Small intestine (tissue), 7 donors: ENCODE data around the gene C16orf74. TPM values are rescaled to one million over a fixed set of nuclear protein-coding genes. Genes with fewer than 3 reads are reported as not detected.

ENCODE experiments used
- DNase-seq, 2 donors: peaks; one replicate each; pipeline versions ENCODE4 v3.0.0 to v3.0.0-alpha.2; 2013
- FAIRE-seq: peaks from 2 replicates; lab custom pipeline; 2012; peaks lifted over from hg19 to GRCh38; lab: Jason Lieb, UNC
- H3K27ac ChIP-seq, 3 donors: one replicate each; pipeline ENCODE4 v1.5.1; 2013; ENCODE audit warnings: low read length in 2 of 3, mild to moderate bottlenecking in 2 of 3, control low read depth in 1 of 3, inconsistent platforms in 1 of 3, low read depth in 1 of 3, moderate library complexity in 1 of 3
- H3K27me3 ChIP-seq, 3 donors: one replicate each; pipeline ENCODE4 v1.6.1; 2013; ENCODE audit warnings: low read length in 3 of 3, inconsistent platforms in 1 of 3; ENCODE audit not compliant: control insufficient read depth in 3 of 3, insufficient read depth in 3 of 3
- H3K36me3 ChIP-seq, 3 donors: one replicate each; pipeline ENCODE4 v1.6.1; 2013; ENCODE audit warnings: low read length in 3 of 3, inconsistent platforms in 1 of 3, low read depth in 1 of 3, mild to moderate bottlenecking in 1 of 3, moderate library complexity in 1 of 3; ENCODE audit not compliant: control insufficient read depth in 3 of 3, insufficient read depth in 2 of 3
- H3K4me1 ChIP-seq, 3 donors: one replicate each; pipeline ENCODE4 v1.6.1; 2013; ENCODE audit warnings: low read length in 2 of 3, inconsistent platforms in 1 of 3, low read depth in 1 of 3, mild to moderate bottlenecking in 1 of 3, moderate library complexity in 1 of 3; ENCODE audit not compliant: control insufficient read depth in 3 of 3, insufficient read depth in 2 of 3
- H3K4me3 ChIP-seq, 3 donors: one replicate each; pipeline ENCODE4 v1.5.1; 2013; ENCODE audit warnings: low read length in 3 of 3, control low read depth in 1 of 3, inconsistent platforms in 1 of 3, low read depth in 1 of 3, mild to moderate bottlenecking in 1 of 3, moderate library complexity in 1 of 3
- H3K9me3 ChIP-seq, 2 donors: one replicate each; pipeline ENCODE4 v1.6.1; 2013; ENCODE audit warnings: low read depth in 1 of 2, low read length in 1 of 2; ENCODE audit not compliant: control insufficient read depth in 2 of 2, insufficient read depth in 1 of 2
- WGBS, 3 donors: extraction: QIAGEN DNeasy Blood & Tissue Kit; methylation state at CpG; one replicate each; pipeline ENCODE4 v1.1.7; 2013; 5-methylcytosine and 5-hydroxymethylcytosine counted together
- polyA plus RNA-seq, 4 donors: library from polyadenylated mRNA; stranded (reverse) in 3 of 4; unstranded in 1 of 4; fragments of 200-250 nt in 3 of 4; fragments of 120-200 nt in 1 of 4; gene quantifications; one replicate each; pipeline versions ENCODE4 v1.2.1 to v1.2.3, GENCODE V29; 2013
- donor health status: healthy with polysubstance abuse.
- donor health status: control.
- donor health status: control.
- donor health status: Bipolar disorder and iron deficiency.
- donor health status: healthy.

The C16orf74 gene
- polyA plus RNA-seq, 4 donors: 1.2 to 5.6 (median 4.9) TPM; not detected in 1

- Histone ChIP-seq H3K9me3 (peaks cover 0 to 7% of the 10 kb centered on the region in 2 donors), H3K36me3 (no peaks in the 10 kb centered on the region), H3K27me3 (peaks cover 0 to 2% (median 0%) of the 10 kb centered on the region in 3 donors), H3K27ac (no peak overlapping the region), H3K4me1 (peaks cover 0 to 14% (median 0%) of the 10 kb centered on the region in 3 donors), H3K4me3 (no peak overlapping the region)
- no peak for FAIRE-seq
- 63 to 71% (median 70%) methylated on average over 12 of the region's 12 CpGs for WGBS, 3 donors
- peak in 1 of 2 donors; percentile 57 for DNase-seq
Observed at GRCh38 chr16:85698935-85699558, 51.8 kb downstream of the C16orf74 start.

DNA sequence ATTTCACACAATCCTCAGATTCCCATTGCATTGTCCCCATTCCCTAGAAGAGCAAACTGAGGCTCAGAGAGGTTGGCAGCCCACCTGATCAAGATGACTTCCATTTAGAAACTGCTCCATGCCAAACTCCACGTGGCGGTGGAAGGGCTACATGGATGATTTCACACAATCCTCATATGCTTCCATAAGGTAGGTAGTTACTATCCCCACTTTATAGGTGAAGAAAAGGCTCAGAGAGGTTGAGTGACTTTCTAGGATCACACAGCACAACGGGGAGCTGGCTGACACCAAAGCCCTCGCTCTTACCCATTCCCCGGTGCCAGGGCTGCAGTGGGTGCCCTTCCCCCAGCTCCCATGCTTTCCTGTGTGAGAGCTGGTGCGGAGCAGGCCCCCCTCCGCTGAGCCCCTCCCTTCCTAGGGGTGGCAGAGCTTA is 52.4 kb downstream of the C16orf74 start:
- Histone ChIP-seq H3K4me3 (no peak overlapping the region), H3K27me3 (peaks cover 0 to 2% (median 0%) of the 10 kb centered on the region in 3 donors), H3K27ac (no peak overlapping the region), H3K9me3 (peaks cover 0 to 7% of the 10 kb centered on the region in 2 donors), H3K36me3 (no peaks in the 10 kb centered on the region), H3K4me1 (peaks cover 0 to 14% (median 0%) of the 10 kb centered on the region in 3 donors)
- 83 to 89% (median 86%) methylated on average over 7 of the region's 7 CpGs for WGBS, 3 donors
- DNase-seq (no peak), FAIRE-seq (no peak)

- no peak overlapping the region for H3K4me3 ChIP-seq
- no peak for DNase-seq
- WGBS, 3 donors: 79 to 83% (median 82%) methylated on average over 14 of the region's 14 CpGs
- peaks cover 0 to 2% (median 2%) of the 10 kb centered on the region in 3 donors for H3K27me3 ChIP-seq
- no peak overlapping the region for H3K27ac ChIP-seq
- no peak for FAIRE-seq
- no peaks in the 10 kb centered on the region for H3K36me3 ChIP-seq
- H3K9me3 ChIP-seq: peaks cover 0 to 7% of the 10 kb centered on the region in 2 donors
- H3K4me1 ChIP-seq: peaks cover 0 to 14% (median 0%) of the 10 kb centered on the region in 3 donors
Observed at GRCh38 chr16:85697431-85697830, 53.5 kb downstream of the C16orf74 start.

DNA sequence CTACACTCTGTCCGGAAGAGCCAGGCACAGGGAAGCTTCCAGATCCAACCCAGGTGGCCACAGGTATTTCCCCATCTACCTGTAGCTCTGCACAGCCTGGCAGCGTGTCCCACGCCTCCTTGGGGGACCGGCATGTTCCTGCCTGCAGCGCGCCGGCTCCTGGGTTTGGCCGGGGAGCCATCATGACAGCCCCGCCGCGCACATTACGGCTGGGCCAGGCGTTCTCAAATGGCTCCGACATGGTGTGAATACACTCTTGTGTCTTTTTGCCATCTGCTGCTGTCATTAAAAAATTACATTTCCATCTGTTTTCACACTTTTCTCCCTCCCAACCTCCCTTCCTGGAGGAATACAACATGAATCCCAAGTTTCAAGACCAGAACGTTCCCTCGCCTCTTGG is 54.1 kb downstream of the C16orf74 start:
- H3K4me1 ChIP-seq: peaks cover 0 to 14% (median 0%) of the 10 kb centered on the region in 3 donors
- no peaks in the 10 kb centered on the region for H3K36me3 ChIP-seq
- FAIRE-seq (no peak), DNase-seq (no peak)
- H3K27me3 ChIP-seq: peaks cover 0 to 3% (median 2%) of the 10 kb centered on the region in 3 donors
- 78 to 89% (median 86%) methylated on average over 16 of the region's 16 CpGs for WGBS, 3 donors
- no peak overlapping the region for H3K27ac ChIP-seq
- no peak overlapping the region for H3K4me3 ChIP-seq
- peaks cover 0 to 4% of the 10 kb centered on the region in 2 donors for H3K9me3 ChIP-seq

- DNase-seq (no peak), FAIRE-seq (no peak)
- H3K9me3 ChIP-seq: no peaks in the 10 kb centered on the region
- no peak overlapping the region for H3K4me3 ChIP-seq
- H3K27me3 ChIP-seq: peaks cover 0 to 3% (median 2%) of the 10 kb centered on the region in 3 donors
- H3K36me3 ChIP-seq: no peaks in the 10 kb centered on the region
- WGBS, 3 donors: 79 to 90% (median 85%) methylated on average over 24 of the region's 24 CpGs
- H3K27ac ChIP-seq: no peak overlapping the region
- H3K4me1 ChIP-seq: peaks cover 0 to 18% (median 0%) of the 10 kb centered on the region in 3 donors
Observed at GRCh38 chr16:85695196-85696128, 55.4 kb downstream of the C16orf74 start.

DNA sequence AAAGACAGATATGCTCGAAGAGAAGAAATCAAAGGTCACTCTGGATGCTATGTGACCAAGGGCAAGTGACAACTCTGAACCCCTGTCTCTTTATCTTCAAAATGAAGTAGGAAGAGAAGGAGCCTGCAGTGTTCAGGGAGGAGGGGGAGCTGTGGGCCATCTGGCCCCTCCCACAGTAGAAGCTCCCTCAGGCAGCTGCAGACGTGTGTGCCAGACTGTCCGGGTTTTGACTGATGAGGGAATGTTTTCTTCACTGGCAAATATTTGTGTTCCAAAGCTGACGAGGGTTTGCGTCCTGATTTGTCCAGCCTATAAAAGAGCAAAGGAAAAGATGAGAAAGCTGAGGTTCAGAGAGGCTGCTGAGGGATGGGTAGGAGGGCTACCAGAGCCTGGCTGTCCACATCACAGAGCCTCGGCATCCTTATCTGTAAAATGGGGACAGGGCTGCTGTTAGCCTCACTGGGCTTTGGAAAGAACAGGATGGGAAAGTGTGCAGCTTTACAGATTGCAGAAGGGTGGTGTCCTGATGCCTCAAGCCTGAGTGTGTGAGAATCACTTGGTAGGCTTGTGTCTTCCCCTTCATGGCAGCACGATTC is 60.3 kb downstream of the C16orf74 start:
- H3K27me3 ChIP-seq: peaks cover 0 to 12% (median 0%) of the 10 kb centered on the region in 3 donors
- H3K36me3 ChIP-seq: no peaks in the 10 kb centered on the region
- no peak overlapping the region for H3K4me3 ChIP-seq
- no peak overlapping the region for H3K27ac ChIP-seq
- DNase-seq: no peak
- 37 to 42% (median 39%) methylated on average over 7 of the region's 7 CpGs for WGBS, 3 donors
- no peak for FAIRE-seq
- peaks cover 0 to 16% (median 3%) of the 10 kb centered on the region in 3 donors for H3K4me1 ChIP-seq
- H3K9me3 ChIP-seq: peaks cover 0 to 7% of the 10 kb centered on the region in 2 donors

GRCh38 chr16:85689950-85690320 is 61.0 kb downstream of the C16orf74 start:
- 26 to 55% (median 44%) methylated on average over 9 of the region's 9 CpGs for WGBS, 3 donors

More at GRCh38 chr16:85689950-85690320, 61.0 kb downstream of the C16orf74 start:
- Histone ChIP-seq H3K4me1 (peaks cover 0 to 16% (median 3%) of the 10 kb centered on the region in 3 donors), H3K4me3 (no peak overlapping the region), H3K27ac (no peak overlapping the region), H3K36me3 (peaks cover 0 to 4% (median 0%) of the 10 kb centered on the region in 3 donors), H3K9me3 (peaks cover 0 to 7% of the 10 kb centered on the region in 2 donors), H3K27me3 (peaks cover 0 to 12% (median 0%) of the 10 kb centered on the region in 3 donors)
- DNase-seq: no peak
- no peak for FAIRE-seq
